ENCODE measurements around the gene PGM5.
"Not testable (repeated sequence)": the region's sequence is repeated elsewhere in the genome, so short reads cannot be mapped to it uniquely, and the experiment has no call there.

DNA sequence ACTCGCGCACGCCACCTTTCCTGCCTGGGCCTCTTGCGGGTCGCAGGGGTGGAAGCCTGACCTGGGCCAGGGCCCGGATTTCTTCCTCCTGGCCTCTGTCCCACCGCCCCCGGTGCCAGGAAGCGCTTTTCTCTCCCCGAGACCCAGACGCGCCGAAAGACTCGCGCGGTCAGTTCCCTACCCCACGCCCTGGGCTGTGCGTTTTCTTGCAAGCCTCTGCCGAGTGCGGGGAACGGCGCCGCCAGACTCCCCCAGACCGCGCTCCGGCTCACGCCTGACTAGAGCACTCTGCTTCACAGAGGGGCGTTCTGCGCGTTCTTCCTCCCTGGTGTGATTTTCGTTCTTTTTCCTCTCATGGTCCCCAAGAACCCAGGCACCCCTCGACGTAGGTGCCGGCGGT, 49.3 kb upstream of the PGM5 start:
- TF ChIP-seq, protein P1, sequence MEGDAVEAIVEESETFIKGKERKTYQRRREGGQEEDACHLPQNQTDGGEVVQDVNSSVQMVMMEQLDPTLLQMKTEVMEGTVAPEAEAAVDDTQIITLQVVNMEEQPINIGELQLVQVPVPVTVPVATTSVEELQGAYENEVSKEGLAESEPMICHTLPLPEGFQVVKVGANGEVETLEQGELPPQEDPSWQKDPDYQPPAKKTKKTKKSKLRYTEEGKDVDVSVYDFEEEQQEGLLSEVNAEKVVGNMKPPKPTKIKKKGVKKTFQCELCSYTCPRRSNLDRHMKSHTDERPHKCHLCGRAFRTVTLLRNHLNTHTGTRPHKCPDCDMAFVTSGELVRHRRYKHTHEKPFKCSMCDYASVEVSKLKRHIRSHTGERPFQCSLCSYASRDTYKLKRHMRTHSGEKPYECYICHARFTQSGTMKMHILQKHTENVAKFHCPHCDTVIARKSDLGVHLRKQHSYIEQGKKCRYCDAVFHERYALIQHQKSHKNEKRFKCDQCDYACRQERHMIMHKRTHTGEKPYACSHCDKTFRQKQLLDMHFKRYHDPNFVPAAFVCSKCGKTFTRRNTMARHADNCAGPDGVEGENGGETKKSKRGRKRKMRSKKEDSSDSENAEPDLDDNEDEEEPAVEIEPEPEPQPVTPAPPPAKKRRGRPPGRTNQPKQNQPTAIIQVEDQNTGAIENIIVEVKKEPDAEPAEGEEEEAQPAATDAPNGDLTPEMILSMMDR (IDR thresholded peaks at IDR 0.05; ENCODE audit: poor library complexity) = not testable (repeated sequence)
- TF ChIP-seq EZH2phosphoT487 (IDR thresholded peaks at IDR 0.05; ENCODE audit: low read depth, severe bottlenecking, unreplicated experiment) = peak; percentile 33

Data from hepatocyte (in vitro differentiated cells).